Measurements from ENCODE around the gene RCL1. TPM values are rescaled to one million over a fixed set of nuclear protein-coding genes. Genes with fewer than 3 reads are reported as not detected.

RCL1 gene
- total and polyA plus RNA-seq, 2 donors (not counting 3 experiments of a cell fraction or from before 2014, with no cell fraction given): 12.9 to 13.2 TPM

DNA sequence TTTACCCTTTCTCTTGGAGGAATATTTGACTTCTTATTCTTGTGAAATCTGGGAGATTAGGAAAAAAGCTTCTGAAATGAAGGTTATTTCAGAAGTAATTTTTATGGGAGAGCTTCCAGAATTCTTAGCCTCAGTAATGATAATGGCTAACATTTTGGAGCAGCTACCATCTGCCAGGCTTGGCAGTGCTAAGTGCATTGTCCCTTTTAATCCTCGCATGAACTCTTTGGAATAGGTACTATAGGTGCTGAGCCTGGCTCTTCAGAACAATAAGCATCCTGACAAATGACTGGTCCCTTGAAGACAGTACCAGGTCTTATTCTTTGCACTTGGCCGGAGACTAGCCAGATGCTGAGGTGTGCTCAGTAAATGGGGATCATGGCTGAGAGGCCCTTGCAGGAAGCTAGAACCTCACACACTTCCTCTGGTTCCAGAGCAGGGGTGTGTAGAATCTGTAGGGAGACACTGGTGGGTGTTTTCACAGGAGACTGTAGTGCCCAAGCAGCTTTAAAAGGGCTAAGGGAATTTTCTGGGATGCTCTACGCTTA lies 90.7 kb downstream of the RCL1 start:
- H4K20me1 ChIP-seq (replicated peaks; ENCODE audit: control insufficient read depth, extremely low read depth, insufficient read depth, low read length): no peaks in the 10 kb centered on the region
- no peak overlapping the region for H2AFZ ChIP-seq (ENCODE audit: low read depth, low read length)
- intact Hi-C loops (cut with micrococcal nuclease) (no loop called here), dilution Hi-C loops (cut with MboI; ENCODE audit: extremely low pct_ligation_motif_present, low sequenced_read_pairs) (no loop called here)
- no peaks in the 10 kb centered on the region for H3K79me2 ChIP-seq (ENCODE audit: control insufficient read depth, insufficient read depth, low read length)
- TF ChIP-seq POLR2A (IDR thresholded peaks at IDR 0.05; ENCODE audit: low read depth, low read length) (no peak), MYC (IDR thresholded peaks at IDR 0.05; ENCODE audit: low read depth, low read length) (no peak), JUN (IDR thresholded peaks at IDR 0.05; ENCODE audit: borderline replicate concordance, insufficient read depth, insufficient read length, low read depth) (no peak), GATA2 (IDR thresholded peaks at IDR 0.05; ENCODE audit: insufficient read depth, insufficient read length, low read depth, low read length) (no peak), FOS (IDR thresholded peaks at IDR 0.05; ENCODE audit: borderline replicate concordance, insufficient read depth, low read length) (no peak), EZH2 (IDR thresholded peaks at IDR 0.05; ENCODE audit: borderline replicate concordance, low read depth, low read length, severe bottlenecking) (no peak), POLR2AphosphoS5 (IDR thresholded peaks at IDR 0.05; ENCODE audit: insufficient read depth, low read depth, low read length) (no peak)
- TF ChIP-seq, protein P1, sequence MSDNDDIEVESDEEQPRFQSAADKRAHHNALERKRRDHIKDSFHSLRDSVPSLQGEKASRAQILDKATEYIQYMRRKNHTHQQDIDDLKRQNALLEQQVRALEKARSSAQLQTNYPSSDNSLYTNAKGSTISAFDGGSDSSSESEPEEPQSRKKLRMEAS (IDR thresholded peaks at IDR 0.05; ENCODE audit: insufficient read depth, insufficient read length): no peak
- TF ChIP-seq, protein P2, sequence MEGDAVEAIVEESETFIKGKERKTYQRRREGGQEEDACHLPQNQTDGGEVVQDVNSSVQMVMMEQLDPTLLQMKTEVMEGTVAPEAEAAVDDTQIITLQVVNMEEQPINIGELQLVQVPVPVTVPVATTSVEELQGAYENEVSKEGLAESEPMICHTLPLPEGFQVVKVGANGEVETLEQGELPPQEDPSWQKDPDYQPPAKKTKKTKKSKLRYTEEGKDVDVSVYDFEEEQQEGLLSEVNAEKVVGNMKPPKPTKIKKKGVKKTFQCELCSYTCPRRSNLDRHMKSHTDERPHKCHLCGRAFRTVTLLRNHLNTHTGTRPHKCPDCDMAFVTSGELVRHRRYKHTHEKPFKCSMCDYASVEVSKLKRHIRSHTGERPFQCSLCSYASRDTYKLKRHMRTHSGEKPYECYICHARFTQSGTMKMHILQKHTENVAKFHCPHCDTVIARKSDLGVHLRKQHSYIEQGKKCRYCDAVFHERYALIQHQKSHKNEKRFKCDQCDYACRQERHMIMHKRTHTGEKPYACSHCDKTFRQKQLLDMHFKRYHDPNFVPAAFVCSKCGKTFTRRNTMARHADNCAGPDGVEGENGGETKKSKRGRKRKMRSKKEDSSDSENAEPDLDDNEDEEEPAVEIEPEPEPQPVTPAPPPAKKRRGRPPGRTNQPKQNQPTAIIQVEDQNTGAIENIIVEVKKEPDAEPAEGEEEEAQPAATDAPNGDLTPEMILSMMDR (IDR thresholded peaks at IDR 0.05; ENCODE audit: extremely low read depth in 1 of 2, insufficient read depth in 1 of 2, low read depth in 1 of 2, low read length in 2 of 2): no peak
- H3K4me3 ChIP-seq (replicated peaks in 1 of 3; ENCODE audit: insufficient read depth in 1 of 3, low read depth in 1 of 3, low read length in 3 of 3): no peak overlapping the region
- FAIRE-seq (no peak), DNase-seq (ENCODE audit: low read depth, low spot score) (no peak)
- no peak overlapping the region for H3K9ac ChIP-seq (replicated peaks; ENCODE audit: extremely low read depth, insufficient read depth, low read length)
- ChIA-PET CTCF (interaction anchor here (0.7 to 1.3 kb wide), 3 partner anchors 18 to 41 kb away, joined by 3 to 5 read pairs (median 3); no protein-coding TSS in a partner anchor), POLR2A (no interaction called here)
- no peaks in the 10 kb centered on the region for H3K36me3 ChIP-seq (ENCODE audit: control insufficient read depth in 2 of 2, extremely low read depth in 1 of 2, insufficient read depth in 2 of 2, low read length in 2 of 2)
- H3K9me1 ChIP-seq (replicated peaks; ENCODE audit: control insufficient read depth, extremely low read depth, insufficient read depth, low read length): no peaks in the 10 kb centered on the region
- no peak overlapping the region for H3K4me2 ChIP-seq (ENCODE audit: insufficient read depth, low read length)
- BruUV-seq (replicated peaks): no TSS peak
- no peaks in the 10 kb centered on the region for H3K9me3 ChIP-seq (replicated peaks; ENCODE audit: control insufficient read depth, insufficient read depth, low read length)
- no peaks in the 10 kb centered on the region for H3K27me3 ChIP-seq (ENCODE audit: control insufficient read depth in 2 of 2, insufficient read depth in 2 of 2, low read length in 2 of 2)
- no peak overlapping the region for H3K27ac ChIP-seq (ENCODE audit: insufficient read depth, low read depth, low read length)
- H3K4me1 ChIP-seq (ENCODE audit: control insufficient read depth, extremely low read depth, insufficient read depth, low read length): no peaks in the 10 kb centered on the region

All from endothelial cell of umbilical vein (primary cell).